ENCODE results near the gene RBM38. TPM values are rescaled to one million over a fixed set of nuclear protein-coding genes. Genes with fewer than 3 reads are reported as not detected.
A peak's percentile ranks its signal among the peaks of the same experiment; 100 is the strongest.

RBM38 gene
- total RNA-seq, 2 experiments from 2014 or later, result 53.8 to 57.1 TPM

DNA sequence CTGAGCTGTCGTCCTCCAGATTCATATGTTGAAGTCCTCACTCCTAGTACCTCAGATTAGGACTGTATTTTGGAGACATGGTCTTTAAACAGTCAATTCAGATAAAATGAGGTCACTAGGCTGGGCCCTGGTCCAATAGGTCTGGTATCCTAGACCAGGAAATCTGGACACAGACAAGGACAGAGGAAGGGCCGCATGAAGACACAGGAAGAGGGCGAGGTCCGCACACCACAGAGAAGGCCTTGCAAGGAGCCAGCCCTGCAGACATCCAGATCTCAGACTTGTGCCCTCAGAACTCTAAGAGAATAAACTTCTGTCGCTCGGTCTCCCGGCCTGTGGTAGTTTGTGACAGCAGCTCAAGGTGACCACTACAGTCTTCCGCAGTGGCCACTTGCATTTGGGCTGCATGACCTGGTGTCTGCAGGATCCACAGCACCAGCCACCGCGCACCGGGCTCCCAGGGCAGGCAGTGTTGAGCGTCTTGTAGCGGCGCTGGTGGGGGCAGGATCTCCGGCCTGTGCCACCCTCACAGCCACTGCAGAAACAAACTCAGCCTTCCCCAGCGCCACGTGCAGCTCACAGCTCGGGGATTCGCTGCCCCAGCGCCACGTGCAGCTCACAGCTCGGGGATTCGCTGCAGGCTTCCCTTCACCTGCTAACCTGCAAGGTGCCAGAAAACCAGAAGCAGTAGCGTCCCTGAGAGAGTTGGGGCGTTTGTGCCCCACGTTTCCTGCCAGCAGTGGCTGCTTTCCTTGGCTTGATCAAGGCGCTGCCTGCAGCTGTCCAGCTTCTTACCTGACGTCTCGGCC, 6.0 kb upstream of the RBM38 start:
- H3K36me3 Mint-ChIP-seq (ENCODE audit: low read depth), result peaks cover 2% of the 10 kb centered on the region
- H3K4me3 Mint-ChIP-seq, result no peak overlapping the region
- ChIA-PET CTCF (interaction anchor here (0.7 to 1.7 kb wide), 3 partner anchors 13 to 113 kb away, joined by 3 to 5 read pairs (median 4); no protein-coding TSS in a partner anchor), POLR2A (interaction anchor here (1.3 kb wide), 1 partner anchor 13 kb away, joined by 5 read pairs; no protein-coding TSS in a partner anchor)
- no peak for DNase-seq
- no peaks in the 10 kb centered on the region for H3K27me3 Mint-ChIP-seq (ENCODE audit: low read depth)
- ATAC-seq, result no peak
- H3K27ac Mint-ChIP-seq, result no peak overlapping the region
- H3K9me3 Mint-ChIP-seq (ENCODE audit: insufficient read depth), result no peaks in the 10 kb centered on the region
- peaks cover 32% of the 10 kb centered on the region for H3K4me1 Mint-ChIP-seq (ENCODE audit: low read depth)

DNA sequence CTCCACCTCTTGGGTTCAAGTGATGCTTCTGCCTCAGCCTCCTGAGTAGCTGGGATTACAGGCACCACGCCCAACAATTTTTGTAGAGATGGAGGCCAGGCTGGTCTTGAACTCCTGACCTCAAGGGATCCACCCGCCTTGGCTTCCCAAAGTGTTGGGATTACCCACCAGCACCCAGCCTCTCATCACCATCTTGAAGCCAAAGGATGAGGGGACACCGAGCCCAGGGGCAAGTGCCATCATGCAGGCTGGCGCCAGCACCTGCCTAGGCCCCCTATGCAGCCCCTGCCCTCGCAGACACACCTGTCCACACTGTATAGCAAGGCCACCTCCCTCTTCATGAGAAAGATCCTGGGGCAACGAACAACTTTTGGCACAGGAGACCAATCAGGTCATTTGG, 5.3 kb upstream of the RBM38 start:
- H3K4me1 Mint-ChIP-seq (ENCODE audit: low read depth), result peaks cover 38% of the 10 kb centered on the region
- POLR2A ChIA-PET, result interaction anchor here (1.3 kb wide), 1 partner anchor 12 kb away, joined by 5 read pairs; no protein-coding TSS in a partner anchor
- peaks cover 2% of the 10 kb centered on the region for H3K36me3 Mint-ChIP-seq (ENCODE audit: low read depth)
- ATAC-seq, result no peak
- CTCF ChIA-PET, result interaction anchor here (0.7 to 1.7 kb wide), 3 partner anchors 12 to 112 kb away, joined by 3 to 5 read pairs (median 4); no protein-coding TSS in a partner anchor
- DNase-seq, result no peak
- H3K4me3 Mint-ChIP-seq, result no peak overlapping the region
- no peaks in the 10 kb centered on the region for H3K9me3 Mint-ChIP-seq (ENCODE audit: insufficient read depth)
- no peak overlapping the region for H3K27ac Mint-ChIP-seq
- H3K27me3 Mint-ChIP-seq (ENCODE audit: low read depth), result no peaks in the 10 kb centered on the region

- H3K9me3 Mint-ChIP-seq (ENCODE audit: insufficient read depth), result no peaks in the 10 kb centered on the region
- H3K27ac Mint-ChIP-seq, result no peak overlapping the region
- ChIA-PET CTCF (interaction anchor here (0.9 to 1.5 kb wide), 2 partner anchors 14 to 111 kb away, joined by 3 to 4 read pairs; no protein-coding TSS in a partner anchor), POLR2A (no interaction called here)
- peaks cover 37% of the 10 kb centered on the region for H3K4me1 Mint-ChIP-seq (ENCODE audit: low read depth)
- DNase-seq, result no peak
- ATAC-seq, result no peak
- no peak overlapping the region for H3K4me3 Mint-ChIP-seq
- H3K27me3 Mint-ChIP-seq (ENCODE audit: low read depth), result no peaks in the 10 kb centered on the region
- peaks cover 2% of the 10 kb centered on the region for H3K36me3 Mint-ChIP-seq (ENCODE audit: low read depth)
Measured at GRCh38 chr20:57386762-57387161, 4.4 kb upstream of the RBM38 start.

- H3K36me3 Mint-ChIP-seq (ENCODE audit: low read depth), result peaks cover 4% of the 10 kb centered on the region
- no peak overlapping the region for H3K4me3 Mint-ChIP-seq
- H3K27ac Mint-ChIP-seq, result no peak overlapping the region
- peaks cover 30% of the 10 kb centered on the region for H3K4me1 Mint-ChIP-seq (ENCODE audit: low read depth)
- ChIA-PET CTCF (interaction anchor here (0.9 to 1.5 kb wide), 3 partner anchors 13 to 111 kb away, joined by 3 to 4 read pairs (median 3); no protein-coding TSS in a partner anchor), POLR2A (no interaction called here)
- ATAC-seq, result no peak
- no peaks in the 10 kb centered on the region for H3K27me3 Mint-ChIP-seq (ENCODE audit: low read depth)
- DNase-seq, result no peak
- no peaks in the 10 kb centered on the region for H3K9me3 Mint-ChIP-seq (ENCODE audit: insufficient read depth)
Measured at GRCh38 chr20:57387463-57387862, 3.7 kb upstream of the RBM38 start.

DNA sequence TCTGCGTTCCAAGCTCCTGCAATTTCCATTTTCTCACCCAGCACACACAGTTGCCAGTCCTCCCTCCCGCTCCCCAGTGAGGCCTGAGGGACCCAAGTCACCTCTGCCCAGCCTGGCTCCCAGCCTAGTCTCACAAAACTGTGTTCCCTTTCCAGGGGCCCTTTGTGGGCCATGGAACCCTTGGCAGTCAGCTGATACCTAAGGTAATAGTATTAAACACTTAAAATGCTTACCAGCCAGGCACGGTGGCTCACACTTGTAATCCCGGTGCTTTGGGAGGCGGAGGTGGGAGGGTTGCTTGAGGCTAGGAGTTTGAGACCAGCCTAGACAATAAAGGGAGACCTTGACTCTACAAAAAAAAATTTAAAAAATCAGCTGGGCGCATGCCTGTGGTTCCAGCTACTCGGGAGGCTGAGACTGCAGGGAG, 3.2 kb upstream of the RBM38 start:
- ChIA-PET CTCF (interaction anchor here (0.6 to 1.5 kb wide), 4 partner anchors 8 to 110 kb away, joined by 3 to 4 read pairs (median 3); no protein-coding TSS in a partner anchor), POLR2A (no interaction called here)
- DNase-seq (no peak), ATAC-seq (no peak)
- no peak overlapping the region for H3K27ac Mint-ChIP-seq
- H3K27me3 Mint-ChIP-seq (ENCODE audit: low read depth), result no peaks in the 10 kb centered on the region
- H3K36me3 Mint-ChIP-seq (ENCODE audit: low read depth), result peaks cover 7% of the 10 kb centered on the region
- no peaks in the 10 kb centered on the region for H3K9me3 Mint-ChIP-seq (ENCODE audit: insufficient read depth)
- no peak overlapping the region for H3K4me3 Mint-ChIP-seq
- H3K4me1 Mint-ChIP-seq (ENCODE audit: low read depth), result peaks cover 28% of the 10 kb centered on the region

GRCh38 chr20:57388953-57389694, 2.1 kb upstream of the RBM38 start:
- ATAC-seq, result no peak
- H3K27me3 Mint-ChIP-seq (ENCODE audit: low read depth), result no peaks in the 10 kb centered on the region

DNA sequence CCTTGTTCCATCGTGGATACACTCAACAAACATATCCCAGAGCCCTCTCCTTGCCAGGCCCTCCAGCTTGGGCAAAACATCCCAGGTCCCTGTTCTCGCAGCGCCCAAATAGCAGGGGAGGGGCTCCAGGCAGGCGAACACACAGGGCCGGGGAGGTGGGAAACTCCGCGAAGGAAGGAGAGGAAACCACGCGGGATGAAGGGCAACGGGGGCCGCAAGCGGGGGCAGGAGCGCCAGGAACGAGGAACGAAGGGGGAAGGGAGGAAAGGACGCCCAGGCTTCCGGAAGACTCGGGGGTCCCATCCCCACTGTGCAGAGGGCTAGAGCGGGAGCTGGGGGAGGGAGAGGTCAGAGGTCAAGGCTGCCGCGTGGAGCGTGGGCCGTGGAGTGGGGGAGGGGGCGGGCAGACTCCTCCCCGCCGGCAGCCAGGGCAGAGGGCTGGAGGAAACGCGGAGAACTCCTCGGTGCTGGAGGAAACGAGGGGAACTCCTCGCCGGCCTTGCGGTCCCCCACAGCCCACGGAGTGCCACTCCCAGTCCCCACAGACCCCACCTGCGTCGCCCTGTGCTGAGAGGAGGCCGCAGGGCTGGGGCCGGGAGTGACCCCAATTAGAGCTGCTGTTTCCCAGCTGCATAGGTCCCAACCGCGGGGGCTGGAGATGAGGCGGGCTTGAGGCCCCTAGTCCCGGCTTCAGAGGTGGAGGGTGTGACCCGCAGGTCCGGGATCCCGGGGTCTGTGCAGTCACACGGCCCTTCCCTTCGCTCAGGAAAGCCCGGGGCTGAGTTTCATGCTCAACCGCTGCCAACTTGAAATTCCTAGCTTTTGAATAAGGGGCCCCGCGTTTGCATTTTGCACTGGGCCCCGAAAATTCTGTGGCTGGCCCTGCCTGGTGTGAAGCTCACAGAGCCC, 1.2 kb upstream of the RBM38 start:
- ATAC-seq (peak; percentile 9), DNase-seq (peak; percentile 68)
- Mint-ChIP-seq H3K9me3 (ENCODE audit: insufficient read depth) (no peaks in the 10 kb centered on the region), H3K4me1 (ENCODE audit: low read depth) (peaks cover 41% of the 10 kb centered on the region), H3K36me3 (ENCODE audit: low read depth) (peaks cover 26% of the 10 kb centered on the region), H3K4me3 (peak overlapping the region; percentile 79), H3K27ac (peak overlapping the region; percentile 90), H3K27me3 (ENCODE audit: low read depth) (no peaks in the 10 kb centered on the region)
- ChIA-PET POLR2A (interaction anchor here (0.6 to 2.6 kb wide), 8 partner anchors 9 to 1261 kb away, joined by 3 to 18 read pairs (median 4); partner anchors contain the start of genes RAE1, STX16 and ZBP1), CTCF (interaction anchor here (0.8 to 2.5 kb wide), 12 partner anchors 9 to 985 kb away, joined by 3 to 20 read pairs (median 5); no protein-coding TSS in a partner anchor)

More at GRCh38 chr20:57388953-57389694, 2.1 kb upstream of the RBM38 start:
- Mint-ChIP-seq H3K4me3 (peak overlapping the region; percentile 79), H3K36me3 (ENCODE audit: low read depth) (peaks cover 19% of the 10 kb centered on the region), H3K27ac (peak overlapping the region; percentile 90), H3K9me3 (ENCODE audit: insufficient read depth) (no peaks in the 10 kb centered on the region), H3K4me1 (ENCODE audit: low read depth) (peaks cover 34% of the 10 kb centered on the region)
- POLR2A ChIA-PET, result interaction anchor here (0.7 to 2.6 kb wide), 3 partner anchors 10 to 231 kb away, joined by 3 to 18 read pairs (median 8); partner anchors contain the start of gene ZBP1
- CTCF ChIA-PET, result interaction anchor here (0.8 to 2.5 kb wide), 12 partner anchors 8 to 984 kb away, joined by 3 to 20 read pairs (median 5); no protein-coding TSS in a partner anchor
- DNase-seq, result peak; percentile 60

DNA sequence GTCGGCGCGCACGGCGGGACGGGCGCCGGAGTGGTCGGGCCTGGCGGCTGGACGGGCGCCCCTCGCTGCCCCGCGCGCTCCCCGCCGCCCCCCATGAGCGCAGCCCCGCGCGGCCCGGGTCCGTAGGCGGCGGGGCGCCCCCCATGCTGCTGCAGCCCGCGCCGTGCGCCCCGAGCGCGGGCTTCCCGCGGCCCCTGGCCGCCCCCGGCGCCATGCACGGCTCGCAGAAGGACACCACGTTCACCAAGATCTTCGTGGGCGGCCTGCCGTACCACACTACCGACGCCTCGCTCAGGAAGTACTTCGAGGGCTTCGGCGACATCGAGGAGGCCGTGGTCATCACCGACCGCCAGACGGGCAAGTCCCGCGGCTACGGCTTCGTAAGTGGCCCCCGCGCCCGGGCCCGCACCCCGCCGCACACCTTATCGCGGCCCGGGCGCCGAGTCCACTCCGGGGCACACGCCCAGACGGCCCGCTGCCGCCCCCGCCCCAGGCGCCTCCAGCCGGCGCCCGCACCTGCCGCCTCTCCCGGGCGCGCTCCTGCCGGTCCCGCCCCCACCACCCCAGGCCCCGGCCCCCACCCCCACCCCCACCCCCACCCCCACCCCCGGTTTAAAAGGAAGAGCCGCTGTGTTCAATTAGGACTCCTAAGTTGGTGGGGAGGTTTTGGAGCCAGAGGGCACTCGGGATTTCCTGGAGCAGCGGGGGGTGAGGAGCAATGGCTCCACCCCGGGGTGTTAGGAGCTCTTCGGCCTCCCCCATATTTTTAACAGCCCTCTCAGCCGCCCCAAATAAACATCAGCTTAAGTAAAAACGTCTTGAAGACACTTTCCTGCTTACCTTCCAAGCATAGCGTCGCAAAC, 474 bp downstream of the RBM38 start:
- POLR2A ChIA-PET, result interaction anchor here (0.7 to 2.6 kb wide), 21 partner anchors 7 to 1767 kb away, joined by 3 to 19 read pairs (median 4); partner anchors contain the start of genes RAE1, STX16 and ZBP1
- no peaks in the 10 kb centered on the region for H3K27me3 Mint-ChIP-seq (ENCODE audit: low read depth)
- CTCF ChIA-PET, result interaction anchor here (0.7 to 1.5 kb wide), 10 partner anchors 9 to 915 kb away, joined by 3 to 7 read pairs (median 3); no protein-coding TSS in a partner anchor
- peak; percentile 39 for DNase-seq
- H3K9me3 Mint-ChIP-seq (ENCODE audit: insufficient read depth), result no peaks in the 10 kb centered on the region
- peaks cover 40% of the 10 kb centered on the region for H3K36me3 Mint-ChIP-seq (ENCODE audit: low read depth)
- H3K4me1 Mint-ChIP-seq (ENCODE audit: low read depth), result peaks cover 56% of the 10 kb centered on the region
- ATAC-seq, result peak; percentile 4
- peak overlapping the region; percentile 93 for H3K4me3 Mint-ChIP-seq
- peak overlapping the region; percentile 95 for H3K27ac Mint-ChIP-seq

- CTCF ChIA-PET, result interaction anchor here (0.7 to 1.5 kb wide), 10 partner anchors 10 to 914 kb away, joined by 3 to 7 read pairs (median 4); no protein-coding TSS in a partner anchor
Measured at GRCh38 chr20:57392512-57393271, 1.5 kb downstream of the RBM38 start.

More at GRCh38 chr20:57392512-57393271, 1.5 kb downstream of the RBM38 start:
- H3K27me3 Mint-ChIP-seq (ENCODE audit: low read depth), result no peaks in the 10 kb centered on the region
- peak overlapping the region; percentile 93 for H3K4me3 Mint-ChIP-seq
- peak overlapping the region; percentile 95 for H3K27ac Mint-ChIP-seq
- POLR2A ChIA-PET, result interaction anchor here (0.7 to 2.0 kb wide), 14 partner anchors 9 to 1766 kb away, joined by 3 to 19 read pairs (median 4); no protein-coding TSS in a partner anchor
- ATAC-seq (peak; percentile 57), DNase-seq (peak; percentile 93)
- peaks cover 50% of the 10 kb centered on the region for H3K36me3 Mint-ChIP-seq (ENCODE audit: low read depth)
- H3K9me3 Mint-ChIP-seq (ENCODE audit: insufficient read depth), result no peaks in the 10 kb centered on the region
- peaks cover 66% of the 10 kb centered on the region for H3K4me1 Mint-ChIP-seq (ENCODE audit: low read depth)

Data from activated CD8-positive, alpha-beta T cell treated with anti-CD3 and anti-CD28 coated beads, Interleukin-2, amount 10 ng/mL, durations not matched to agents 7 days and 5 days (primary cell).